GM12878 (cell line): ENCODE results near the gene METTL23. TPM values are rescaled to one million over a fixed set of nuclear protein-coding genes. Genes with fewer than 3 reads are reported as not detected.

Source experiments
- ATAC-seq: fragments of 200-7000 bp; cut with Tn5 transposase; 3 replicates; pipeline ENCODE4 v1.9.1; 2020; ENCODE audit warnings: mild to moderate bottlenecking, moderate library complexity
- BruUV-seq: library from RNA; stranded (reverse); fragments of 400-500 nt; replicated peaks from 2 replicates; lab custom pipeline; 2021; lab: Mats Ljungman, UMichigan
- CTCF ChIA-PET: fragments of 300-600 bp; sonication (Branson Sonifier 250); formaldehyde crosslinking; extraction: SDS; loops from one replicate; lab custom pipeline; 2021; ENCODE audit warnings: inconsistent platforms; lab: Yijun Ruan, JAX
- POLR2A ChIA-PET: fragments of 350-600 bp; formaldehyde crosslinking; extraction: SDS; loops from one replicate; lab custom pipeline; 2021; ENCODE audit warnings: inconsistent platforms; lab: Charles Lee
- RAD21 ChIA-PET: fragments of 300-600 bp; sonication (Branson Sonifier 250); formaldehyde crosslinking; loops from one replicate; lab custom pipeline; 2023; ENCODE audit warnings: antibody characterized with exemption; ENCODE audit not compliant: unreplicated experiment; lab: Charles Lee
- SMC1A ChIA-PET: fragments of 300-600 bp; sonication (Branson Sonifier 250); formaldehyde crosslinking; loops from one replicate; lab custom pipeline; 2023; ENCODE audit not compliant: unreplicated experiment, uncharacterized antibody; lab: Charles Lee
- DNase-seq: peaks from one replicate; pipeline ENCODE4 v3.0.0-alpha.2; 2011; ENCODE audit warnings: low read depth, low spot score
- FAIRE-seq: peaks from 3 replicates; lab custom pipeline; 2011; peaks lifted over from hg19 to GRCh38; lab: Jason Lieb, UNC
- H2AFZ ChIP-seq: 2 replicates; pipeline ENCODE4 v1.6.0; 2011; ENCODE audit warnings: low read depth, low read length, control low read depth; ENCODE audit not compliant: control insufficient read depth
- H3K27ac ChIP-seq: 2 replicates; pipeline ENCODE4 v1.5.1; 2011; ENCODE audit warnings: control low read depth; ENCODE audit not compliant: control insufficient read depth, insufficient read depth
- H3K27me3 ChIP-seq, 2 experiments: replicated peaks in 1 of 2; 2 replicates each; pipeline versions ENCODE4 v1.6.0 to v1.6.1; 2011; ENCODE audit warnings: low read length in 1 of 2; ENCODE audit not compliant: control insufficient read depth in 2 of 2, insufficient read depth in 2 of 2
- H3K36me3 ChIP-seq, 2 experiments: 2 replicates each; pipeline ENCODE4 v1.5.1; 2011; ENCODE audit warnings: low read length in 1 of 2; ENCODE audit not compliant: control insufficient read depth in 2 of 2, insufficient read depth in 2 of 2
- H3K4me1 ChIP-seq: 2 replicates; pipeline ENCODE4 v1.6.1; 2011; ENCODE audit warnings: mild to moderate bottlenecking, low read length, moderate library complexity, mixed read lengths; ENCODE audit not compliant: control insufficient read depth, insufficient read depth
- H3K4me2 ChIP-seq: 2 replicates; pipeline ENCODE4 v1.6.0; 2011; ENCODE audit warnings: control low read depth; ENCODE audit not compliant: control insufficient read depth, insufficient read depth
- H3K4me3 ChIP-seq: fragments of 200-600 bp; sonication (generic); 2 replicates; pipeline ENCODE4 v1.5.1; 2016
- H3K79me2 ChIP-seq: 2 replicates; pipeline ENCODE4 v1.6.0; 2011; ENCODE audit warnings: low read length; ENCODE audit not compliant: control insufficient read depth, insufficient read depth
- H3K9ac ChIP-seq: 2 replicates; pipeline ENCODE4 v1.8.0; 2011; ENCODE audit warnings: low read length, control low read depth, mixed read lengths; ENCODE audit not compliant: control insufficient read depth, insufficient read depth
- H3K9me3 ChIP-seq: replicated peaks from 3 replicates; pipeline ENCODE4 v1.5.1; 2011; ENCODE audit warnings: mild to moderate bottlenecking, low read length; ENCODE audit not compliant: control insufficient read depth, insufficient read depth
- H4K20me1 ChIP-seq: 2 replicates; pipeline ENCODE4 v1.6.0; 2011; ENCODE audit not compliant: control insufficient read depth, insufficient read depth
- BMI1 ChIP-seq: fragments of 450-650 bp; IDR thresholded peaks from 2 replicates; pipeline ENCODE4 v1.6.1; 2016; ENCODE audit warnings: mild to moderate bottlenecking, moderate library complexity, borderline replicate concordance
- CBFB ChIP-seq: IDR thresholded peaks from 2 replicates; pipeline ENCODE4 v1.6.1; 2016; ENCODE audit warnings: antibody characterized with exemption, low read depth
- CEBPB ChIP-seq, 2 experiments: fragments of 150-350 bp in 1 of 2; IDR thresholded peaks; 2 replicates each; pipeline ENCODE4 v1.6.1; 2012 to 2014; ENCODE audit warnings: low read depth in 2 of 2, low read length in 2 of 2, borderline replicate concordance in 1 of 2, inconsistent platforms in 1 of 2
- ESRRA ChIP-seq: IDR thresholded peaks from 2 replicates; pipeline ENCODE4 v1.6.1; 2012; ENCODE audit warnings: mild to moderate bottlenecking, low read length, improper control_type of control experiment
- FOXM1 ChIP-seq: IDR thresholded peaks from 2 replicates; pipeline ENCODE4 v1.6.1; 2012; ENCODE audit warnings: low read depth, mild to moderate bottlenecking, inconsistent platforms, low read length, moderate library complexity
- HDGF ChIP-seq: fragments of 450-650 bp; IDR thresholded peaks from 2 replicates; pipeline ENCODE4 v1.6.1; 2016; ENCODE audit warnings: antibody characterized with exemption
- KAT2A ChIP-seq: conservative IDR thresholded peaks from 2 replicates; pipeline ENCODE4 v1.6.1; 2011; ENCODE audit warnings: low read depth, low read length; ENCODE audit not compliant: control insufficient read depth
- NBN ChIP-seq: fragments of 450-650 bp; IDR thresholded peaks from 2 replicates; pipeline ENCODE4 v1.6.1; 2016
- NR2F1 ChIP-seq: fragments of 450-650 bp; conservative IDR thresholded peaks from 2 replicates; pipeline ENCODE4 v1.6.1; 2017; ENCODE audit warnings: mild to moderate bottlenecking
- RELA ChIP-seq: fragments of 450-650 bp; IDR thresholded peaks from 2 replicates; pipeline ENCODE4 v1.8.0; 2014; ENCODE audit warnings: borderline replicate concordance; ENCODE audit not compliant: partially characterized antibody
- SMC3 ChIP-seq: IDR thresholded peaks from 2 replicates; pipeline ENCODE4 v1.6.1; 2011; ENCODE audit warnings: low read length, improper control_type of control experiment, borderline replicate concordance
- STAT1 ChIP-seq: fragments of 450-650 bp; conservative IDR thresholded peaks from 2 replicates; pipeline ENCODE4 v1.6.1; 2014; ENCODE audit warnings: antibody characterized with exemption, mild to moderate bottlenecking
- TARDBP ChIP-seq: IDR thresholded peaks from 2 replicates; pipeline ENCODE4 v1.6.1; 2016; ENCODE audit warnings: borderline replicate concordance
- YY1 ChIP-seq: IDR thresholded peaks from 2 replicates; pipeline ENCODE4 v1.6.1; 2011; ENCODE audit warnings: low read depth, mild to moderate bottlenecking, low read length
- ZNF24 ChIP-seq: fragments of 450-650 bp; IDR thresholded peaks from 2 replicates; pipeline ENCODE4 v1.6.1; 2017; ENCODE audit warnings: antibody characterized with exemption, mild to moderate bottlenecking
- ZNF622 ChIP-seq: fragments of 450-650 bp; IDR thresholded peaks from 2 replicates; pipeline ENCODE4 v1.6.1; 2017; ENCODE audit warnings: mild to moderate bottlenecking, inconsistent platforms
- WGBS: methylation state at CpG from one replicate; pipeline ENCODE4 v1.1.6; 2016; ENCODE audit warnings: low lambda C conversion rate; ENCODE audit not compliant: insufficient replicate concordance, insufficient coverage; ENCODE audit errors: missing lambda C conversion rate; 5-methylcytosine and 5-hydroxymethylcytosine counted together
- in situ Hi-C: fragments of 300-500 bp; cut with MboI; formaldehyde crosslinking; loops from 9 replicates; pipeline ENCODE4 v1.14.3; 2018; ENCODE audit warnings: mixed read lengths
- intact Hi-C: fragments of 100-400 bp; cut with micrococcal nuclease; formaldehyde crosslinking; loops from one replicate; pipeline ENCODE4 v1.14.2; 2022; ENCODE audit not compliant: unreplicated experiment
- polyA plus RNA-seq, 11 experiments: library from polyadenylated mRNA; depleted of rRNA in 4 of 11; unstranded in 6 of 11; stranded (reverse) in 5 of 11; fragments of >200 nt; fragmentation: Nextera tagmentation in 4 of 11; fragmentation: Illumina TruSeq in 1 of 11; extraction: Ambion mirVana in 4 of 11; extraction: Trizol in 1 of 11; gene quantifications; 1 replicate in 1 of 11; 2 replicates in 10 of 11; pipeline versions ENCODE4 v1.2.1 to v1.2.3, GENCODE V29; 2011 to 2016; ENCODE audit warnings: inconsistent platforms in 2 of 11, missing spikeins in 2 of 11, low read depth in 1 of 11
- total RNA-seq, 4 experiments: library from RNA; depleted of rRNA in 3 of 4; stranded (reverse); fragments of >200 nt in 3 of 4; fragmentation: Illumina TruSeq in 1 of 4; extraction: Trizol in 1 of 4; gene quantifications; 2 replicates each; pipeline versions ENCODE4 v1.2.1 to v1.2.3, GENCODE V29; 2013 to 2021
- TF ChIP-seq, protein P1 (sequence below): fragments of 450-650 bp; IDR thresholded peaks from 2 replicates; pipeline ENCODE4 v1.6.1; 2017; ENCODE audit warnings: antibody characterized with exemption, mild to moderate bottlenecking, moderate library complexity
- TF ChIP-seq, protein P2 (sequence below): fragments of 450-650 bp; IDR thresholded peaks from 2 replicates; pipeline ENCODE4 v1.6.1; 2016; ENCODE audit warnings: mild to moderate bottlenecking
- TF ChIP-seq, protein P3 (sequence below): IDR thresholded peaks from 2 replicates; pipeline ENCODE4 v1.6.1; 2012; ENCODE audit warnings: low read length, inconsistent platforms

Gene METTL23
- total and polyA plus RNA-seq, 10 of the 15 experiments (the other 5 are each of a cell fraction or from before 2014, with no cell fraction given) = 25.6 to 61.5 (median 30.9) TPM

DNA sequence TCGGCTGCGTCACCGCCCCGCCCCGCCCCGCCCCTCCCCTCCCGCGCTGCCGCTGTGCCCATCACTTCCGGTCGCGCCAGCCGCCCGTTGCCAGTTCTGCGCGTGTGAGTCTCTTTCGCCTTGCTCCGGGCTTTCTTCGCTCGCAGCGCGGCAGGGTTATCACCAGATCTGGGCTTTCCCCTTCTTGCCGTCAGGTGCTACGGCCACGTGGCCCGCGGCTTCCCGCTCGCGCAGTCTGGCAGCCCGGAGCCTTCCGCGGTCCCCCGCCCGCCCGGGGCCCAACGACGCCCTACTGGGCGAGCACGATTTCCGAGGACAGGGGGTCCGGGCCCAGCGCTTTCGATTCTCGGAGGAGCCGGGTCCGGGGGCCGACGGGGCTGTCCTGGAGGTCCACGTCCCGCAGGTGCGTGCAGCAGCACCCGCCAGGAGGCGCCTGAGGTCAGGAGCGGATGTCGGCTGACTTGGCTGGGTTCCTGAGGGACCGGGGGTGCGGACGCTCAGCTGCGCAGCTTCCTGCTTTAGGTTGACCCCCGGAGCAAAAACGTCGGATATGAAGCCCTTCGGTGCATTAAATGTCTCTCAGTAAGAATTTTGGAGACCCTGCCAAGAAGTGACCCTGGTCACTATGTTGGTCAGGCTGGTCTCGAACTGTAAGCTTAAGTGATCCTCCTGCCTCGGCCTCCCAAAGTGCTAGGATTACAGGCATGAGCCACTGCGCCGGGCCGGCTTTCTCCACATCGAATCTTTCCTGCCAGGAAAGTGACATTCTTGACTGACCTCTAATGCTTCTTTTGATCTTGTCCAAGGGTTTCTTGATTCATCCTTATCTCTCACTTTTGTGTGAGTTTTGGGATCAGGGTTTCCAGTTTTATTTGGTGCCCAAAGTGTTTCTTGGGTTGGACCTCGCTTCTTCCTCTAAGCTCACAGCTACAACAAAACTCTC lies at the start of gene METTL23 (continued):
- TF ChIP-seq, protein P1, sequence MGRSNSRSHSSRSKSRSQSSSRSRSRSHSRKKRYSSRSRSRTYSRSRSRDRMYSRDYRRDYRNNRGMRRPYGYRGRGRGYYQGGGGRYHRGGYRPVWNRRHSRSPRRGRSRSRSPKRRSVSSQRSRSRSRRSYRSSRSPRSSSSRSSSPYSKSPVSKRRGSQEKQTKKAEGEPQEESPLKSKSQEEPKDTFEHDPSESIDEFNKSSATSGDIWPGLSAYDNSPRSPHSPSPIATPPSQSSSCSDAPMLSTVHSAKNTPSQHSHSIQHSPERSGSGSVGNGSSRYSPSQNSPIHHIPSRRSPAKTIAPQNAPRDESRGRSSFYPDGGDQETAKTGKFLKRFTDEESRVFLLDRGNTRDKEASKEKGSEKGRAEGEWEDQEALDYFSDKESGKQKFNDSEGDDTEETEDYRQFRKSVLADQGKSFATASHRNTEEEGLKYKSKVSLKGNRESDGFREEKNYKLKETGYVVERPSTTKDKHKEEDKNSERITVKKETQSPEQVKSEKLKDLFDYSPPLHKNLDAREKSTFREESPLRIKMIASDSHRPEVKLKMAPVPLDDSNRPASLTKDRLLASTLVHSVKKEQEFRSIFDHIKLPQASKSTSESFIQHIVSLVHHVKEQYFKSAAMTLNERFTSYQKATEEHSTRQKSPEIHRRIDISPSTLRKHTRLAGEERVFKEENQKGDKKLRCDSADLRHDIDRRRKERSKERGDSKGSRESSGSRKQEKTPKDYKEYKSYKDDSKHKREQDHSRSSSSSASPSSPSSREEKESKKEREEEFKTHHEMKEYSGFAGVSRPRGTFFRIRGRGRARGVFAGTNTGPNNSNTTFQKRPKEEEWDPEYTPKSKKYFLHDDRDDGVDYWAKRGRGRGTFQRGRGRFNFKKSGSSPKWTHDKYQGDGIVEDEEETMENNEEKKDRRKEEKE = no peak
- TF ChIP-seq, all 136 proteins: peak for 48

DNA sequence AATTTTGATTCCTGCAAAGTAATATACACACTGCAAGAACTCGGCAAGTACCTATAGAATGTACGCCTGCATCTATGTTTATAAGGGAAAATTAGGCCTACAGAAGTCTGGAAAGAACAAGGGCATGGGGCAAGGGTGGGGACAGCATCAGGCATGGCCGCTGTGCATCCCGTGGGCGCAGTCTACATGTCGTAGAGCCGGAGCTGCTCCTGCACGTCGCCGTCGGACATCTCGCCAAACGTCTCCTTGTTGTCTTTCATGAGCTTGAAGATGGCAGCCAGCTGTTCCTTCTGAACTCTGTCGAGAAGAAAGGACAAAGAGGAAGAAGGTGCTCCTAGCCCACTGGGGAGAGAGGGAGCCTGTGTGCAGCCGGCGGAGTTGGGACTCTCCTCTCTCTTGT lies 49.2 kb upstream of the METTL23 start:
- TF ChIP-seq ZNF24 (no peak), RELA (no peak), SMC3 (no peak), HDGF (no peak), ZNF622 (no peak), CEBPB (IDR thresholded peaks at IDR 0.05; ENCODE audit: borderline replicate concordance in 1 of 2, low read depth in 2 of 2, low read length in 2 of 2) (no peak), STAT1 (no peak), YY1 (no peak), CBFB (no peak), TARDBP (no peak), FOXM1 (no peak), BMI1 (no peak), NBN (no peak), NR2F1 (no peak), KAT2A (no peak), ESRRA (no peak)
- TF ChIP-seq, protein P2, sequence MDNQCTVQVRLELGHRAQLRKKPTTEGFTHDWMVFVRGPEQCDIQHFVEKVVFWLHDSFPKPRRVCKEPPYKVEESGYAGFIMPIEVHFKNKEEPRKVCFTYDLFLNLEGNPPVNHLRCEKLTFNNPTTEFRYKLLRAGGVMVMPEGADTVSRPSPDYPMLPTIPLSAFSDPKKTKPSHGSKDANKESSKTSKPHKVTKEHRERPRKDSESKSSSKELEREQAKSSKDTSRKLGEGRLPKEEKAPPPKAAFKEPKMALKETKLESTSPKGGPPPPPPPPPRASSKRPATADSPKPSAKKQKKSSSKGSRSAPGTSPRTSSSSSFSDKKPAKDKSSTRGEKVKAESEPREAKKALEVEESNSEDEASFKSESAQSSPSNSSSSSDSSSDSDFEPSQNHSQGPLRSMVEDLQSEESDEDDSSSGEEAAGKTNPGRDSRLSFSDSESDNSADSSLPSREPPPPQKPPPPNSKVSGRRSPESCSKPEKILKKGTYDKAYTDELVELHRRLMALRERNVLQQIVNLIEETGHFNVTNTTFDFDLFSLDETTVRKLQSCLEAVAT = no peak
- TF ChIP-seq, protein P3, sequence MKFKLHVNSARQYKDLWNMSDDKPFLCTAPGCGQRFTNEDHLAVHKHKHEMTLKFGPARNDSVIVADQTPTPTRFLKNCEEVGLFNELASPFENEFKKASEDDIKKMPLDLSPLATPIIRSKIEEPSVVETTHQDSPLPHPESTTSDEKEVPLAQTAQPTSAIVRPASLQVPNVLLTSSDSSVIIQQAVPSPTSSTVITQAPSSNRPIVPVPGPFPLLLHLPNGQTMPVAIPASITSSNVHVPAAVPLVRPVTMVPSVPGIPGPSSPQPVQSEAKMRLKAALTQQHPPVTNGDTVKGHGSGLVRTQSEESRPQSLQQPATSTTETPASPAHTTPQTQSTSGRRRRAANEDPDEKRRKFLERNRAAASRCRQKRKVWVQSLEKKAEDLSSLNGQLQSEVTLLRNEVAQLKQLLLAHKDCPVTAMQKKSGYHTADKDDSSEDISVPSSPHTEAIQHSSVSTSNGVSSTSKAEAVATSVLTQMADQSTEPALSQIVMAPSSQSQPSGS = no peak
- H3K9me3 ChIP-seq = no peaks in the 10 kb centered on the region
- no peak overlapping the region for H2AFZ ChIP-seq
- WGBS = 81% methylated on average over 16 of the region's 16 CpGs
- H4K20me1 ChIP-seq = no peaks in the 10 kb centered on the region
- CTCF ChIA-PET = interaction anchor here (1.0 to 1.6 kb wide), 2 partner anchors 121 to 149 kb away, joined by 3 to 7 read pairs; no protein-coding TSS in a partner anchor
- H3K79me2 ChIP-seq = no peaks in the 10 kb centered on the region
- RAD21 ChIA-PET = no interaction called here
- in situ Hi-C loops = no loop called here
- no peak for ATAC-seq
- POLR2A ChIA-PET = no interaction called here
- no peak overlapping the region for H3K4me3 ChIP-seq
- no peak overlapping the region for H3K4me2 ChIP-seq
- DNase-seq = no peak
- no peak overlapping the region for H3K9ac ChIP-seq
- H3K27ac ChIP-seq = no peak overlapping the region
- intact Hi-C loops = no loop called here
- no peaks in the 10 kb centered on the region for H3K4me1 ChIP-seq
- H3K36me3 ChIP-seq = no peaks in the 10 kb centered on the region
- no peak for FAIRE-seq
- SMC1A ChIA-PET = no interaction called here
- no TSS peak for BruUV-seq
- H3K27me3 ChIP-seq = peaks cover 0 to 5% of the 10 kb centered on the region in 2 experiments; a peak in 2 of 4 replicates
